Cerebellar cortex (tissue), 1 donor: ENCODE results near the gene SLC9A7.
"Not testable (repeated sequence)": the region's sequence is repeated elsewhere in the genome, so short reads cannot be mapped to it uniquely, and the experiment has no call there.

Experiments
- DNase-seq: peaks from one replicate; pipeline ENCODE4 v3.0.0-alpha.2; 2015; ENCODE audit warnings: low spot score

The SLC9A7 gene

DNA sequence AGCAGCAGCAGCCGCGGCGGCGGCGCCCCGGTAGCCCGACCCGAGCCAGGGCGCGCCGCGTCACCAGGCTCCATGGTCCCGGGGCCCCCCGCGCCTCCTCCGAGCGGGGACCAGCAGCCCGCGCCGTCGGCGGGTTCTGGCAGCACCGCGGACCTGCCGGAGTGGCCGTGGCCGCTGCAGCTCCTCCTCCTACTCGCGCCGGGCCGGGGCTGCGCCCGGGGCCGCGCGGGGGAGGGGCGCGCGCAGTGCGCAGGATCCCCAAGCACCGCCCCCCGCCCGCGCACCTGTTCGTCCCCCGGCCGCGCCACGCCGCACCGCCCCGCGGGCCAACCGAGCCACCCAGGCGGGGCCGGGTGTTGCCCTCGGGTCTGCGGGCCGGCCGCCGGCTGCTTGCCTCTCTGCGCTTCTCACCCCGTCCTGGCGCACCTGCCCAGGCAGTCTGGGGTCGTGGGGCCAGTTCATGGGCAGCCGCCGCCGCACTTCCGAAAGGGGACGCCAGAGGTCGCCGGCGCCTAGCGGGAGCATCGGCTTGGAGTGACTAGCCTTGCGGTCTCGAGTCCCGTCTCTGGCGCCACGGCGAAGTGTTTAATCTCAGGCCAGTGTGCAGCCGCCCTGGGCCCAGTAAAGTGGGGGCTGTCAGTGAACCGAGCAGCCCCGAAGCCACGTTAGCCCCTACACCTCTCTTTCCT is at the start of gene SLC9A7:
Gene SLC9A7 (minus strand): TSS at position 163 of the 689 bp plus-strand sequence. CDS start 89 bp downstream, at position 74.
- DNase-seq: peak; percentile 64

DNA sequence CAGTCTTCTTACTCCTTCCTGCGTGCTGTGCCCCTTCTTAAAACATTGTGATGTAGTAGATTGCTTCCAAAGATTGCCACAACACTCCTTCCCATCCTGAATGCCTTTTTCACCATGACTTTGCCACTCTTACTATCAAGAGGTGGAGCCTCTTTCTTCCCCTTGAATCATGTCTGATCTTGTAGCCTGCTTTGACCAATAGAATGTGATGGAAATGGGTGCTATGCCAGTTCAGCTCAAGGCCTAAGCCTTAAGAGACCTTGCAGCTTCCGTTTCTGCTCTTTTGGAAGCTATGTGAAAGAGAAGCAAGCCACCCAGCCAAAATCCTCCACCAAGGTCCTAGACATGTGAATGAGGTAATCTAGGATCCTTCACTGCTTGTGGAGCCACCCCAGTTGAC is 46.4 kb upstream of the SLC9A7 start:
- DNase-seq: no peak

- peak; percentile 0 for DNase-seq
Observed at GRCh38 chrX:46803140-46803539, 44.2 kb upstream of the SLC9A7 start.

DNA sequence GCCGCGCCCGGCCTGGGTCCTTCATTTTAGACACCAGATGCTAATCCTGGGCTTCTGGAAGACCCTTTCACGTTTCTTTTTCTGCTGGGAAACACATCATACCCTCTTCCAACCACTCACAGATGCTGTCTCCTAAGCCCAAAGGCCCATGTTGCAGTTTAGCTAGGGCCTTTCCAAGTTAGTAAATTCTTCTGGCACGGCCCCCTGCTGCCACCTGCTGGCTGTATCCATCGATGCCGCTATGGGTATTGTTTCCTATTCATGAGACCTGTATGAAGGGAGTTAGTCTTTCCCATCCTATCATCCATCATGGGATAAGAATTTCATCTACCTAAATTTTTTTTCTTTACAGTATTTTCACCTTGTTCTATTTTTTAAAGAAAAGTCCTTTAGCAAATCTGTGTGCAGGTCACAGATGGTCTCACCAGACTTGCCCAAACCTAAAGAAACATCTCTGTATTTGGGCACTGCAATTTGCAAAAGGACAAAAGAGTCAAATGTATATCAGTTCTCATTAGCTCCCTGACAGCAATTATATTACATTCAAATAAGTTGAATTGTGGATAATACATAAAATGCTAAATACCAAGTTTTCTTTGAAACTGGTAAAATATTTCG is 37.8 kb upstream of the SLC9A7 start:
- DNase-seq: peak; percentile 67

DNA sequence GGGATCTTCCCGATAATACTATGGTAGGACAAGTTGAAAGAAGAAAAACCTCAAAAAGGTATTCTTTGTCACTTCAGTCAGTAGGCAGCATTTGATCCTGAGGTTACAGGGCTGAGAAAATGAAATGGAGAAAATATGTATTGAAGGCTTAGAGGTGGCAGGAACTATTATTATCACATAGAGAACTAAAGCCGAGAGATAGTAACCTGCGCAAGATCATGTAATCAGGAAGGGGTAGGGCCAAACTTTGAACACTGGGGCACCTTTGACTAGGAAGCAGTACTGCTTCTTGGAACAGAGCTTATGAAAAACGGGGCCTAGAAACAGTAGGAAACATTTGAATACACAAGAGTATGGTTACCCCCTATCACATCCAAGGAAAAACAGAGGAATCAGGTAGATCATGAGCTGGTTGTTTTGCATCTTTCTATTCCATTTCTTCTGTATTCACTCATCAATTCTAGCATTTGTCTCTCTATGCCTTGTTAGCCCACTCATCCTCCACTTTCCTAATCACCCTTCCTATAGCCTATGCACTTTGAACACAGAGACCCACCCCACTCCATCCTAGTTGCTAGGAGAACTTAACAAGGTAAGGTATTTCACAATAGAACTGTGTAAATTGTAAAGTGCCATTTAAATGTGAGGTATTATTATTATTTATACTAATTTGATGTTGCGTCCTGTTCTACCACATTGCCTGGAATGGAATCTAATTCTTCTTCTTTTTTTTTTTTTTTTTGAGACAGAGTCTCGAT is 34.6 kb upstream of the SLC9A7 start:
- no peak for DNase-seq

- DNase-seq: no peak
Observed at GRCh38 chrX:46792810-46793188, 33.9 kb upstream of the SLC9A7 start.

- no peak for DNase-seq
Observed at GRCh38 chrX:46791927-46792809, 33.2 kb upstream of the SLC9A7 start.

DNA sequence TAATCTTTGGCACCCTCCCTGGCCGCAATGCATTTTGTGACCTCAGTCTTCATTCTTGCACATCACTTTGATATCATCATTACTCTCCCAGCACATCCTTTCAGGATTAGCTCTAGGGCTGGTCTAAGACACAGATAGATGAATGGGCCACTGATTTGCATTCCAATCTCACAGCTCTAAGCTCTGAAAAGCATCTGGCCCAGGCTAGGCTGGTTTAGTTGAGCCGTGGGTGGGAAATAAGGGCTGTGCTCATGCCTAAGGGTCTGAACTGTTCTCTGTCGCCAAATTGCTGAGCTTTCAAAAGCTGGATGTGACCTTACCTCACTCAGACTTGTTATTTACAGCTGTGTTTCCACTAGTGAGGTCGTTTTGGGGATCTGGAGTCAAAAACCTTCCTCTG is 30.0 kb upstream of the SLC9A7 start:
- DNase-seq: no peak

GRCh38 chrX:46784437-46784836 is 25.5 kb upstream of the SLC9A7 start:
- not testable (repeated sequence) for DNase-seq

- DNase-seq: no peak
Observed at GRCh38 chrX:46782034-46782433, 23.1 kb upstream of the SLC9A7 start.

GRCh38 chrX:46777971-46778810 is 19.3 kb upstream of the SLC9A7 start:
- DNase-seq: no peak

DNA sequence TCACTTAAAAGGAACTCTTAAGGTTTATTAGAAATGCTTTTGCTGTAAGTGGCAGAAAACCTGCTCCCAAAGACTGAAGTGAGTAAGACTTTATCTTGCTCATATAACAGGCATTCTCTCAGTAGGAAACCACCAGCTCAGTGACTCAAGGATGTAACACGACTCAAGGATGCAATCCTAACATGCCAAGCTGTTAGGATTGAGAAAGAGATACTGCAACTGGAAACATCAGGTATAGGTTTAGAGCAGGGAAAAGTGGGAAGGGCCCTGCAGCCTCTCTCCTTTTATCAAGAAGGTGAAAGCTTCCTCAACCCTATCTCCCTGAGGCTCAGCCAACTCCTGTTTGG is 11.9 kb upstream of the SLC9A7 start:
- no peak for DNase-seq

DNA sequence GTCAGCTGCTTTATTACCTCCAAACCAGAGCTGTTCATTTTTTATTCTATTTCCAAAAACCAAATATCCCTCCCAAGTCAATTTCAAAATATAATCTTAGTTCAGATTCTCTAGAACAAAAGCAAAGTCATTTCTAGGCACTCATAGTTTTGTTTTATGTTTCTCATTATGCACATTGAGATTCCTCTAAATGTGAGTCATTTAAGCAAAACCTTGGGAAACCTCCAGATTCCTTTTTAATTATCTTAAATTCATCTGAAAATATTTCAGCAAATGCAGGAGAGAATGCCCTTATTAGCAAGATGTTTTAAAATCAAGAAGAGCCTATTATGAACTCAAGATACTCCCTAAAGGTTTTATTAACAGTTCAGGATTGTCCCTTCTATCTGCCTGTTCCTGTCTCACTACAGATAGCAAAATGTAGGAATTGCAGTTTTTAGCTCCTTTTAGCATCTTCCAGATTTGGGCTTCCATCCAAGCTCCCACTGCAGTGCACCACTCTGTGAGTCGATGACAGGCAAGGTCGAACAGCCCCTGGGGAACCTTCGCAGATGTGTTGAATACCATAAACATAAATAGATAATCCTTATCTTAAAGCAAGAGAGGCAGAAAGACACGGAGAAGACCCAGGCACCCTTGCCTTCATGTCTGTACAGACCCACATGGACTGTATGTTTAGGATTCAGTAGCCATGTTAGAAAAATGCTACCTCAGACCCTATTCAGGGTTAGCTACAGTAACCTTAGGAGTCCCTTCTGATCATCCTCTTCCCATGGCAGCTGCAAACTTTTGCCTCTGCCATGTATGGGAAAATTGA is 11.3 kb upstream of the SLC9A7 start:
- DNase-seq: no peak

DNA sequence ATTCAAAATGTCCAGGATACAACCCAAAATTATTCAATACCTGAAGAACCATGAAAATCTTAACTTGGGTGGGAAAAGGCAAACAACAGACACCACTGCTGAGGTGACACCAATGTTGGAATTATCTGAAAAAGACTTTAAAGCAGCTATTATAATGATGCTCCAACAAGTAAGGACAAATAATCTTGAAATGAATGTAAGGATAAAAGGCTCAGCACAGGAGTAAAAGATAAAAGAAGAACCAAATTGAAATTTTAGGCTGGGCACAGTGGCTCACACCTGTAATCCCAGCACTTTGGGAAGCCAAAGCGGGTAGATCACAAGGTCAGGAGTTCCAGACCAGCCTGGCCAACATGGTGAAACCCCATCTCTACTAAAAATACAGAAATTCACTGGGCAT is 4.0 kb upstream of the SLC9A7 start:
- no peak for DNase-seq

- no peak for DNase-seq
Observed at GRCh38 chrX:46759645-46759974, 692 bp upstream of the SLC9A7 start.

DNA sequence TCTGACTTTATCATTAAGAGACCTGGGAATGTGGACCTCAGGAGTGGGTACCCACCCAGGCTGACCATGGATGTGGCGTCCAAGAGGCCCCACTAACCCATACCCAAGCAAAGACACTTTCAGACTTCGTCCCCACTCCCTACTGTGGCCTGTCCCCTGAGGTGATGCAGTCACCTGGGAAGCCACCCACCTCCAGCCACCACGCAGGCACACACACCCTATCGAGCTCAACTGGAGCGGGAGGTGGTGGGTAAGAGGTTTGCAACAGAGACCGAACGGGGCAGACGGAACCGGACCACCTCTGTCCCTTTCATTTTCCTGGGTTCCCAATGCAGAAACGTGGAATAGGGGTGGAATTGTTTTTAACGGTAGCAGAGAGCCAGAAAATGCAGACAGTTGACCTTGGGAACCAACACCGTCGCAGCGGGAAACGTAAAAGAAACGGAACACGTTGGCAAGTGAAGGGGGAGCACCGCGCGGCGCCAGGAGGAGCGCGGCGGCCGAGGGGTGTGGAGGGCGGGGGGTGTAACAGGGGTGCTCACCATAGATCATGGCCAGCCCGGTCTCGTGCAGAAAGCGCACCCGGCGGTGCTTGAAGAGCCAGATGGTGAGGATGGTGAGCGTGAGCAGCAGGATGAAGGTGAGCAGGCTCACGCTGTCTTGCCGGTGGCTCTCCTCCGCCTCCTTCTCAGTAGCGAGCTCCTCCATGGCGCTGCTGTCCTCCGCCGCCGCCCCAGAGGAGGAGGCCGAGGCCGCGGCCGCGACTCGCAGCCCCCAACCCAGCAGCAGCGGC is 559 bp downstream of the SLC9A7 start:
- DNase-seq: peak; percentile 24

GRCh38 chrX:46757593-46757992 is 1.3 kb downstream of the SLC9A7 start:
- DNase-seq: peak; percentile 13

GRCh38 chrX:46757052-46757451 is 1.9 kb downstream of the SLC9A7 start:
- peak; percentile 22 for DNase-seq

- DNase-seq: no peak
Observed at GRCh38 chrX:46755671-46756070, 3.2 kb downstream of the SLC9A7 start.

- no peak for DNase-seq
Observed at GRCh38 chrX:46754586-46755061, 4.3 kb downstream of the SLC9A7 start.
